CD1c-positive myeloid dendritic cell (primary cell): ENCODE results near the gene TSPEAR.
A peak's percentile ranks its signal among the peaks of the same experiment; 100 is the strongest.

Experiments
- DNase-seq: peaks from one replicate; pipeline ENCODE4 v3.0.0-alpha.2; 2016; ENCODE audit errors: extremely low spot score

The TSPEAR gene

GRCh38 chr21:44720170-44720569 is 8.8 kb upstream of the TSPEAR start:
- no peak for DNase-seq

GRCh38 chr21:44718571-44718970 is 7.2 kb upstream of the TSPEAR start:
- DNase-seq: no peak

GRCh38 chr21:44718093-44718492 is 6.7 kb upstream of the TSPEAR start:
- DNase-seq: no peak

- no peak for DNase-seq
These were observed 5.6 kb upstream of the TSPEAR start for GRCh38 chr21:44716984-44717383.

GRCh38 chr21:44714905-44715304 is 3.5 kb upstream of the TSPEAR start:
- DNase-seq: no peak

GRCh38 chr21:44713846-44714245 is 2.5 kb upstream of the TSPEAR start:
- no peak for DNase-seq

- DNase-seq: no peak
These were observed 1.8 kb upstream of the TSPEAR start for GRCh38 chr21:44713130-44713529.

GRCh38 chr21:44712203-44713028 is 1.0 kb upstream of the TSPEAR start:
- no peak for DNase-seq

- no peak for DNase-seq
These were observed 531 bp downstream of the TSPEAR start for GRCh38 chr21:44710756-44711326.

GRCh38 chr21:44710294-44710665 is 1.1 kb downstream of the TSPEAR start:
- DNase-seq: no peak

GRCh38 chr21:44709426-44710293 is 1.7 kb downstream of the TSPEAR start:
- peak; percentile 30 for DNase-seq

- DNase-seq: peak; percentile 58
These were observed 2.4 kb downstream of the TSPEAR start for GRCh38 chr21:44708866-44709425.

GRCh38 chr21:44708213-44708865 is 3.0 kb downstream of the TSPEAR start:
- no peak for DNase-seq

- DNase-seq: no peak
These were observed 4.4 kb downstream of the TSPEAR start for GRCh38 chr21:44706706-44707581.

- DNase-seq: no peak
These were observed 5.2 kb downstream of the TSPEAR start for GRCh38 chr21:44706026-44706705.

GRCh38 chr21:44704636-44705001 is 6.8 kb downstream of the TSPEAR start:
- no peak for DNase-seq

- no peak for DNase-seq
These were observed 7.4 kb downstream of the TSPEAR start for GRCh38 chr21:44703731-44704635.

- no peak for DNase-seq
These were observed 8.2 kb downstream of the TSPEAR start for GRCh38 chr21:44702973-44703730.
